GM19467 (cell line): ENCODE data around the gene DYNAP.

ENCODE experiments used
- ATAC-seq: cut with Tn5 transposase; IDR thresholded peaks from one replicate; pipeline ENCODE4 v1.9.1; 2021; ENCODE audit warnings: mild to moderate bottlenecking, moderate library complexity; ENCODE audit not compliant: unreplicated experiment

DYNAP gene

DNA sequence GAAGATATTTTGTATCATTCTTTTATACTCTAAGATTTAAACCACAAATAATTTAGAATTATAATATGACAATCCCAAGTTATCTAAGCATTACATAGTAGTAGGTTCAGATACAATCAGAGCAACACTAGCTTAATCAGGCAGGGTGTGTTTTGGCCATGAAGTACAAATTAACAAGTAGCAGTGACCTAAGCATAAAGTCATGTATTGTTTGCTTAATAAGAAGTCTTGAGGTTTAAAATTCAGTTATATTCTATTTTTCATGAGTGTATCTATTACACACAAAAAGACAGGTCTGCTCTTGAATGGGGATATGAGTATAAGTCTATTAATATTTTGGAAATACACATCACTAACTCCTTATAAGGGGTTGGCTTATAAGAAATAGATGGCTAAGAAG, 39.9 kb downstream of the DYNAP start:
- no peak for ATAC-seq

DNA sequence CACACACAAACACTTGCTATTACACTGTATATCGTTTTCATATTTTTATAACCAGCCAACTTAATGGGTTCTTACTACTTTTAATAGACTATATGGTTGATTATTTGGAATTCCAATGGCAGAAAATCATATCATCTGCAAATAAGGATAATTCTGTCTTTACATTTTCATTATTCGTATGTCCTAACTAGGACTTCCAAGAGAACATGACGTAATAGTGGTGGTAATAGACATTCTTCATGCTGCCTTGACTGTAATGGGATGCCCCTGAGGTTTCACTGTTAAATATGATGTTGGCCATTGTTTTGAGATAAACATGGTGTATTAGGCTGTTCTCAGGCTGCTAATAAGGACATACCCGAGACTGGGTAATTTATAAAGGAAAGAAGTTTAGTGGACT, 45.2 kb downstream of the DYNAP start:
- no peak for ATAC-seq

DNA sequence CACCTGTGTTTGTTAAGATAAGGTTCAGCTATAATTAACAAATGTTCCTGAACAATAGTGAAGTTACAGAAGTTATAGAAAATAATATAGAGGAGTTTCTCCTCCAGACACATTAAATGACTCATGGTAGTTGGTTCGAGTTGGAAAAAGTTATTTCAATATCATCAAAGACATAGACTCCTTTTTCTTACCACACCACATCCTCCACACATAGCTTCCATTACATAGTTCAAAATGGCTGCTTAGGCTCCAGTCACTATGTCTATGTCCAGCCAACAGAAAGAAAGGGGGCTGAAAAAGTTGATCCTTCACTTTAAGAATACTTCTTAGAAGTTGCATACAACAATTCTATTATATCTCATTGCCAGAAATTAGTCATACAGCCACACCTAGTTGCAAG, 50.7 kb downstream of the DYNAP start:
- no peak for ATAC-seq

DNA sequence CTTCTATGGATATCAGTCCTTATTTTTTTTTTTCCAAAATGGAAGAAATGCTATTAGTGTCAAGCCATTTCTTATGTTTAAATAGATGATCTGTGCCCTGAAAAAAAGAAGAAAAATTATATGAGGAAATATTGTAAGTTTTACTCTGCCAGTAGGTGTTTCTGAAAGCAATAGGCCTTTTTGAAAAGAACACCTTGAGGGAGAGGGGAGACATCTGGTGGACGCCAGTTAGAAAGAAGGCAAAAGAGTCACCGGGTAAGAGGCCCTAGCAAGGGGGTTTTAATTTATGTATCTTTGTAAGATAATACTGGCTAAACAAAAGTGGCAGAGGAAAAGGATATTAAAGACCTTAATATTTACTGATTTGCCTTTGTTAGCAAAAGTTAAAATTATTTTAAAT, 56.1 kb downstream of the DYNAP start:
- no peak for ATAC-seq
